ENCODE measurements around the gene ZNF726. TPM values are rescaled to one million over a fixed set of nuclear protein-coding genes. Genes with fewer than 3 reads are reported as not detected.

The ZNF726 gene
- total RNA-seq, 2 donors from 2014 or later = 1.5 to 2.2 TPM

Other genes with a start within 250 kb of the ZNF726 start
- gene ZNF675, start 227.7 kb upstream of the ZNF726 start, total RNA-seq = 10 to 100 TPM; 15.6 to 16.2 TPM
- 1 to 10 TPM; 3.1 TPM for gene ZNF681, start 156.0 kb upstream of the ZNF726 start, total RNA-seq
- gene ZNF254, start 172.3 kb downstream of the ZNF726 start, total RNA-seq = 10 to 100 TPM; 13.3 to 18.3 TPM